Measurements from ENCODE around the gene TSNAX. TPM values are rescaled to one million over a fixed set of nuclear protein-coding genes. Genes with fewer than 3 reads are reported as not detected.
"Not testable (repeated sequence)": the region's sequence is repeated elsewhere in the genome, so short reads cannot be mapped to it uniquely, and the experiment has no call there.

The TSNAX gene
- total and polyA plus RNA-seq, 4 donors: 12.8 to 25.4 (median 19.6) TPM

- WGBS: 86% methylated on average over 2 of the region's 2 CpGs
- Histone ChIP-seq H3K4me3 (ENCODE audit: low read depth in 1 of 3, low read length in 3 of 3) (no peak overlapping the region), H3K4me1 (ENCODE audit: control insufficient read depth in 4 of 4, insufficient read depth in 4 of 4, low read length in 3 of 4) (no peaks in the 10 kb centered on the region), H3K9ac (ENCODE audit: low read depth in 1 of 2, low read length in 2 of 2) (no peak overlapping the region), H3K9me3 (ENCODE audit: control insufficient read depth in 4 of 4, low read length in 3 of 4) (peaks cover 5 to 14% (median 10%) of the 10 kb centered on the region in 4 donors), H3K36me3 (ENCODE audit: control insufficient read depth in 4 of 4, insufficient read depth in 3 of 4, low read depth in 1 of 4, low read length in 3 of 4) (no peaks in the 10 kb centered on the region), H3K27ac (ENCODE audit: low read depth in 1 of 2, low read length in 2 of 2) (no peak overlapping the region), H3K27me3 (ENCODE audit: control insufficient read depth in 4 of 4, insufficient read depth in 4 of 4, low read length in 3 of 4) (no peaks in the 10 kb centered on the region)
- no peak for TF ChIP-seq FOXA1 (IDR thresholded peaks at IDR 0.05)
- TF ChIP-seq YY1 (IDR thresholded peaks at IDR 0.05): no peak
- TF ChIP-seq NR2F2 (IDR thresholded peaks at IDR 0.05): no peak
- no peak for TF ChIP-seq FOXA2 (IDR thresholded peaks at IDR 0.05)
- TF ChIP-seq HNF4G (IDR thresholded peaks at IDR 0.05): no peak
- no peak for TF ChIP-seq MAX (IDR thresholded peaks at IDR 0.05)
- TF ChIP-seq RAD21 (IDR thresholded peaks at IDR 0.05): no peak
- TF ChIP-seq HNF4A (conservative IDR thresholded peaks at IDR 0.05): no peak
- no peak for TF ChIP-seq EGR1 (IDR thresholded peaks at IDR 0.05; ENCODE audit: low read depth in 2 of 2)
- TF ChIP-seq GABPA (IDR thresholded peaks at IDR 0.05 in 1 of 2, conservative IDR thresholded peaks at IDR 0.05 in 1 of 2): no peak
- TF ChIP-seq, protein P1, sequence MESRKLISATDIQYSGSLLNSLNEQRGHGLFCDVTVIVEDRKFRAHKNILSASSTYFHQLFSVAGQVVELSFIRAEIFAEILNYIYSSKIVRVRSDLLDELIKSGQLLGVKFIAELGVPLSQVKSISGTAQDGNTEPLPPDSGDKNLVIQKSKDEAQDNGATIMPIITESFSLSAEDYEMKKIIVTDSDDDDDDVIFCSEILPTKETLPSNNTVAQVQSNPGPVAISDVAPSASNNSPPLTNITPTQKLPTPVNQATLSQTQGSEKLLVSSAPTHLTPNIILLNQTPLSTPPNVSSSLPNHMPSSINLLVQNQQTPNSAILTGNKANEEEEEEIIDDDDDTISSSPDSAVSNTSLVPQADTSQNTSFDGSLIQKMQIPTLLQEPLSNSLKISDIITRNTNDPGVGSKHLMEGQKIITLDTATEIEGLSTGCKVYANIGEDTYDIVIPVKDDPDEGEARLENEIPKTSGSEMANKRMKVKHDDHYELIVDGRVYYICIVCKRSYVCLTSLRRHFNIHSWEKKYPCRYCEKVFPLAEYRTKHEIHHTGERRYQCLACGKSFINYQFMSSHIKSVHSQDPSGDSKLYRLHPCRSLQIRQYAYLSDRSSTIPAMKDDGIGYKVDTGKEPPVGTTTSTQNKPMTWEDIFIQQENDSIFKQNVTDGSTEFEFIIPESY (IDR thresholded peaks at IDR 0.05): no peak
- no peak for TF ChIP-seq JUND (IDR thresholded peaks at IDR 0.05)
- TF ChIP-seq, protein P2, sequence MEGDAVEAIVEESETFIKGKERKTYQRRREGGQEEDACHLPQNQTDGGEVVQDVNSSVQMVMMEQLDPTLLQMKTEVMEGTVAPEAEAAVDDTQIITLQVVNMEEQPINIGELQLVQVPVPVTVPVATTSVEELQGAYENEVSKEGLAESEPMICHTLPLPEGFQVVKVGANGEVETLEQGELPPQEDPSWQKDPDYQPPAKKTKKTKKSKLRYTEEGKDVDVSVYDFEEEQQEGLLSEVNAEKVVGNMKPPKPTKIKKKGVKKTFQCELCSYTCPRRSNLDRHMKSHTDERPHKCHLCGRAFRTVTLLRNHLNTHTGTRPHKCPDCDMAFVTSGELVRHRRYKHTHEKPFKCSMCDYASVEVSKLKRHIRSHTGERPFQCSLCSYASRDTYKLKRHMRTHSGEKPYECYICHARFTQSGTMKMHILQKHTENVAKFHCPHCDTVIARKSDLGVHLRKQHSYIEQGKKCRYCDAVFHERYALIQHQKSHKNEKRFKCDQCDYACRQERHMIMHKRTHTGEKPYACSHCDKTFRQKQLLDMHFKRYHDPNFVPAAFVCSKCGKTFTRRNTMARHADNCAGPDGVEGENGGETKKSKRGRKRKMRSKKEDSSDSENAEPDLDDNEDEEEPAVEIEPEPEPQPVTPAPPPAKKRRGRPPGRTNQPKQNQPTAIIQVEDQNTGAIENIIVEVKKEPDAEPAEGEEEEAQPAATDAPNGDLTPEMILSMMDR (IDR thresholded peaks at IDR 0.05; ENCODE audit: low read depth, low read length, missing input control): no peak
- TF ChIP-seq SP1 (IDR thresholded peaks at IDR 0.05): no peak
- TF ChIP-seq TAF1 (conservative IDR thresholded peaks at IDR 0.05): no peak
- no peak for TF ChIP-seq ATF3 (IDR thresholded peaks at IDR 0.05)
- DNase-seq (ENCODE audit: low spot score): no peak
Observed at GRCh38 chr1:231500666-231501065, 27.8 kb upstream of the TSNAX start.

GRCh38 chr1:231503168-231503567 is 25.3 kb upstream of the TSNAX start:
- not testable (repeated sequence) for H3K27me3 ChIP-seq (ENCODE audit: control insufficient read depth in 4 of 4, insufficient read depth in 4 of 4, low read length in 3 of 4); H3K9ac ChIP-seq (ENCODE audit: low read depth in 1 of 2, low read length in 2 of 2); H3K4me3 ChIP-seq (ENCODE audit: low read depth in 1 of 3, low read length in 3 of 3); H3K4me1 ChIP-seq (ENCODE audit: control insufficient read depth in 4 of 4, insufficient read depth in 4 of 4, low read length in 3 of 4); H3K27ac ChIP-seq (ENCODE audit: low read depth in 1 of 2, low read length in 2 of 2); DNase-seq (ENCODE audit: low spot score); H3K36me3 ChIP-seq (ENCODE audit: control insufficient read depth in 4 of 4, insufficient read depth in 3 of 4, low read depth in 1 of 4, low read length in 3 of 4)
- H3K9me3 ChIP-seq (ENCODE audit: control insufficient read depth in 4 of 4, low read length in 3 of 4): peaks cover 5 to 14% (median 10%) of the 10 kb centered on the region in 4 donors
- WGBS: 96% methylated on average over 1 of the region's 1 CpG

Measured in liver (tissue), 9 donors.